Coronary artery (tissue), 2 donors: ENCODE data around the gene PARP6.
A peak's percentile ranks its signal among the peaks of the same experiment; 100 is the strongest.

ENCODE experiments used
- DNase-seq: peaks from one replicate; pipeline ENCODE4 v3.0.0-alpha.2; 2017; ENCODE audit warnings: low spot score
- H3K27ac ChIP-seq, 2 donors: fragments of 200-600 bp; sonication (generic); one replicate each; pipeline ENCODE4 v1.5.1; 2016 to 2019
- H3K4me3 ChIP-seq: fragments of 200-600 bp; sonication (generic); 2 replicates; pipeline ENCODE4 v1.5.1; 2016; ENCODE audit warnings: mild to moderate bottlenecking, moderate library complexity
- CTCF ChIP-seq: fragments of 200-600 bp; sonication (generic); IDR thresholded peaks from one replicate; pipeline ENCODE4 v1.5.1; 2019; ENCODE audit warnings: antibody characterized with exemption

PARP6 gene

GRCh38 chr15:72237853-72238224, 34.5 kb downstream of the PARP6 start:
- no peak overlapping the region for H3K4me3 ChIP-seq
- H3K27ac ChIP-seq = peak overlapping the region; percentile 8 to 79
- no peak for DNase-seq
- TF ChIP-seq CTCF = no peak

GRCh38 chr15:72237029-72237852, 35.1 kb downstream of the PARP6 start:
- H3K27ac ChIP-seq = peak overlapping the region; percentile 8 to 79
- no peak for TF ChIP-seq CTCF
- DNase-seq = peak; percentile 87
- H3K4me3 ChIP-seq = peak overlapping the region; percentile 51

GRCh38 chr15:72236381-72237003, 35.9 kb downstream of the PARP6 start:
- peak overlapping the region; percentile 51 for H3K4me3 ChIP-seq
- no peak for DNase-seq
- no peak for TF ChIP-seq CTCF
- H3K27ac ChIP-seq = peak overlapping the region in 1 of 2 donors; percentile 79

- Histone ChIP-seq H3K4me3 (no peak overlapping the region), H3K27ac (no peak overlapping the region)
- no peak for TF ChIP-seq CTCF
- DNase-seq = no peak
Observed at GRCh38 chr15:72235298-72235697, 37.1 kb downstream of the PARP6 start.

GRCh38 chr15:72233769-72234168, 38.6 kb downstream of the PARP6 start:
- no peak for TF ChIP-seq CTCF
- DNase-seq = no peak
- Histone ChIP-seq H3K4me3 (no peak overlapping the region), H3K27ac (no peak overlapping the region)

GRCh38 chr15:72231833-72232478, 40.4 kb downstream of the PARP6 start:
- H3K4me3 ChIP-seq = peak overlapping the region; percentile 98
- peak overlapping the region; percentile 85 to 99 for H3K27ac ChIP-seq
- no peak for DNase-seq
- no peak for TF ChIP-seq CTCF
